Measurements from ENCODE around the gene JPT1.
A peak's percentile ranks its signal among the peaks of the same experiment; 100 is the strongest.

Gene JPT1

DNA sequence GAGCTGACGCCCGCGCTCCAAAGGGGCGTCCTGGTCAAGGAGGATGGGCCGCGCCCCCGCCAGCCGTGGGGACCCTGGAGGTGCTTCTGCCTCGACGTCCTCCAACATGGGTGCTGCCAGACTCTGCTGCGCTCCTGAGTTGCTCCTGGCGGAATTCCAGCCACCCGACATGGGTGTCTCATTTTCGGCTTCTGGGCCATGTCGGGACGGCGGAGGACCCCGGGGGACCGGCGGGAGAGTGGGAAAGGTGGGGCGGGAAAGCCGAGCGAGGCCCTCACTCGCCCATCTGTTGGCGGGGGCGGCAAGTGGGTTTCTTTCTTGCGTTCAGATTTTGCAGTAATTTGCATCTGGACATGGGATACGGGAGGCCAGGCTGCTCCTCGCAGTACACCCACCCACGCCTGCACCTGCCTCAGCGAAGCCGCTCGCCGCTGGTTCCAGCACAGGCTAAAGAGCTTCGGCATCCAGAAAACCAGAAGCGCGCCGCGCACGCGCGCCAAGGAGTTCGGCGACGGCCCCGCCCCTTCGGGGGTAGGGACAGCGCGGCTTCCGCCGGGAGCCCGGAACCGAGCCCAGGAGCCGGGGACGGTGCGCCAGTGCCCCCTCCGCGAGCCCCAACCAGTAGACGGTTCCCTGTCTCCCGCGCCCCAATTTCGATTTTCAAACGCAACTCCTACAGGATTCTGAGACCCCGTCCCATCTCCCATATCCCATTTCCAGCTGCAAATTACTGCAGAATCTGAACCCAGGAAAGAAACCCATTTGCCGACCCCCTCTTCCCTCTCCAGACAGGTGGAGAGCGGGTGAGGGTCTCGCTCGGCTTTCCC is 44.7 kb downstream of the JPT1 start, which contains the start of gene ARMC7:
Gene ARMC7 (plus strand): TSS at position 563 of the 827 bp plus-strand sequence. CDS start 320 bp downstream, outside the sequence.
- Histone ChIP-seq H3K79me2 (ENCODE audit: insufficient read depth, low read depth) (peaks cover 5% of the 10 kb centered on the region; the same call in 1 of the 2 replicates), H3K4me2 (peak within 1 kb of the TSS; percentile 99)

DNA sequence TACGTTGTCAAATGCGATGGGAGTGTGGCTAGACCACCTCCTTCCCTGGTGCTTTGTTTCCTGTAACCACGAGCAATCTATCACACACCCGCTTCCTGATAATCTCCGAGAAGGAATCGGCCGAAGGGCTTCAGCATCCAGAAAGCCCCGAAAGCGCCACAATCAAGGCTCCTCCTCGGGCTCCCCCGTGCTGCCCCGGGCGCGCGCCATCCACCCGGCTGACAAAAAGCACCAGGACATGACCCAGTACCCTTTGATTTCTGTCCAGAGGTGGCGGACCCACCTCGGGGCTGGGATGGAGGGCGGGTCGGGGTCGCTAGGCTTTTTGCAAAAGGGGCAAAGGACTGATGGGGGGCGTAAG is 45.3 kb downstream of the JPT1 start:
- Histone ChIP-seq H3K9ac (no peak overlapping the region; the same call in 1 of the 2 replicates), H3K27ac (no peak overlapping the region)
- TF ChIP-seq, protein P1, sequence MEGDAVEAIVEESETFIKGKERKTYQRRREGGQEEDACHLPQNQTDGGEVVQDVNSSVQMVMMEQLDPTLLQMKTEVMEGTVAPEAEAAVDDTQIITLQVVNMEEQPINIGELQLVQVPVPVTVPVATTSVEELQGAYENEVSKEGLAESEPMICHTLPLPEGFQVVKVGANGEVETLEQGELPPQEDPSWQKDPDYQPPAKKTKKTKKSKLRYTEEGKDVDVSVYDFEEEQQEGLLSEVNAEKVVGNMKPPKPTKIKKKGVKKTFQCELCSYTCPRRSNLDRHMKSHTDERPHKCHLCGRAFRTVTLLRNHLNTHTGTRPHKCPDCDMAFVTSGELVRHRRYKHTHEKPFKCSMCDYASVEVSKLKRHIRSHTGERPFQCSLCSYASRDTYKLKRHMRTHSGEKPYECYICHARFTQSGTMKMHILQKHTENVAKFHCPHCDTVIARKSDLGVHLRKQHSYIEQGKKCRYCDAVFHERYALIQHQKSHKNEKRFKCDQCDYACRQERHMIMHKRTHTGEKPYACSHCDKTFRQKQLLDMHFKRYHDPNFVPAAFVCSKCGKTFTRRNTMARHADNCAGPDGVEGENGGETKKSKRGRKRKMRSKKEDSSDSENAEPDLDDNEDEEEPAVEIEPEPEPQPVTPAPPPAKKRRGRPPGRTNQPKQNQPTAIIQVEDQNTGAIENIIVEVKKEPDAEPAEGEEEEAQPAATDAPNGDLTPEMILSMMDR (conservative IDR thresholded peaks at IDR 0.05; ENCODE audit: low read depth, low read length), result no peak

More for the DNA sequence above, 44.7 kb downstream of the JPT1 start, which contains the start of gene ARMC7:
- peak within 1 kb of the TSS; percentile 94 for H2AFZ ChIP-seq (ENCODE audit: low read depth)
- H3K36me3 ChIP-seq (ENCODE audit: insufficient read depth), result no peaks in the 10 kb centered on the region
- TF ChIP-seq, protein P1 (conservative IDR thresholded peaks at IDR 0.05; ENCODE audit: low read depth, low read length), result no peak
- H3K4me3 ChIP-seq (IDR thresholded peaks at IDR 0.05; ENCODE audit: insufficient read depth, low read depth, low read length), result no peak within 1 kb of the TSS
- peak within 1 kb of the TSS; percentile 29; the same call in 1 of the 2 replicates for H3K9ac ChIP-seq
- peaks cover 31% of the 10 kb centered on the region for H3K4me1 ChIP-seq (ENCODE audit: low read depth, poor library complexity, severe bottlenecking)
- H4K20me1 ChIP-seq (ENCODE audit: insufficient read depth), result no peaks in the 10 kb centered on the region
- no peak within 1 kb of the TSS for H3K27ac ChIP-seq
- H3K27me3 ChIP-seq (ENCODE audit: insufficient read depth, low read depth), result peaks cover 3% of the 10 kb centered on the region; the same call in 1 of the 2 replicates

DNA sequence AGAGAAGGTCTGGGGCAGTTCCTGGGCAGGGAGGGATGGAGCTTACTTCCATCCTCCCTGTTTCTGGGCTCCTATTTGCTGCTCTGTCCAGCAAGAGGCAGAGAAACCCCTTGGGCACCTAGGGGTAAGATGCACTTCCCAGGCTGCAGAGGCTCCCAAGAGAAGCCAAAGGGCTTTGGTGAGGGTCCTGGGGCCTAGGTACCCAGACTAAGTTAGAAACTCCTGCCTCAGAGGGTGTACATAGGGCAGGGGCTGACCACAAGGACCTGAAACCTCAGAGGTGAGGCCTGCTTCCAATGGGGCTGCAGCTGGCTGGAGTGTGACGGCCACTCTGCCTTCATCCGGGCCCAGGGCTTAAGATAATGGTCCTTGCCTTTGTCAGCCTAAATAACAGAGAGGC is 46.1 kb downstream of the JPT1 start:
- TF ChIP-seq, protein P1 (conservative IDR thresholded peaks at IDR 0.05; ENCODE audit: low read depth, low read length), result no peak
- H4K20me1 ChIP-seq (ENCODE audit: insufficient read depth), result no peaks in the 10 kb centered on the region
- no peaks in the 10 kb centered on the region for H3K36me3 ChIP-seq (ENCODE audit: insufficient read depth)
- no peak overlapping the region for H2AFZ ChIP-seq (ENCODE audit: low read depth)
- H3K9ac ChIP-seq, result no peak overlapping the region
- H3K4me2 ChIP-seq, result no peak overlapping the region
- no peak overlapping the region for H3K27ac ChIP-seq
- H3K4me3 ChIP-seq (IDR thresholded peaks at IDR 0.05; ENCODE audit: insufficient read depth, low read depth, low read length), result no peak overlapping the region
- H3K4me1 ChIP-seq (ENCODE audit: low read depth, poor library complexity, severe bottlenecking), result peaks cover 23% of the 10 kb centered on the region
- peaks cover 4% of the 10 kb centered on the region; the same call in 1 of the 2 replicates for H3K27me3 ChIP-seq (ENCODE audit: insufficient read depth, low read depth)
- peaks cover 5% of the 10 kb centered on the region; the same call in 1 of the 2 replicates for H3K79me2 ChIP-seq (ENCODE audit: insufficient read depth, low read depth)

More for the DNA sequence above, 45.3 kb downstream of the JPT1 start:
- Histone ChIP-seq H3K4me3 (IDR thresholded peaks at IDR 0.05; ENCODE audit: insufficient read depth, low read depth, low read length) (no peak overlapping the region), H3K4me1 (ENCODE audit: low read depth, poor library complexity, severe bottlenecking) (peaks cover 28% of the 10 kb centered on the region), H2AFZ (ENCODE audit: low read depth) (peak overlapping the region; percentile 94), H4K20me1 (ENCODE audit: insufficient read depth) (no peaks in the 10 kb centered on the region), H3K27me3 (ENCODE audit: insufficient read depth, low read depth) (peaks cover 3% of the 10 kb centered on the region; the same call in 1 of the 2 replicates), H3K36me3 (ENCODE audit: insufficient read depth) (no peaks in the 10 kb centered on the region), H3K79me2 (ENCODE audit: insufficient read depth, low read depth) (peaks cover 5% of the 10 kb centered on the region; the same call in 1 of the 2 replicates), H3K4me2 (peak overlapping the region; percentile 99)

DNA sequence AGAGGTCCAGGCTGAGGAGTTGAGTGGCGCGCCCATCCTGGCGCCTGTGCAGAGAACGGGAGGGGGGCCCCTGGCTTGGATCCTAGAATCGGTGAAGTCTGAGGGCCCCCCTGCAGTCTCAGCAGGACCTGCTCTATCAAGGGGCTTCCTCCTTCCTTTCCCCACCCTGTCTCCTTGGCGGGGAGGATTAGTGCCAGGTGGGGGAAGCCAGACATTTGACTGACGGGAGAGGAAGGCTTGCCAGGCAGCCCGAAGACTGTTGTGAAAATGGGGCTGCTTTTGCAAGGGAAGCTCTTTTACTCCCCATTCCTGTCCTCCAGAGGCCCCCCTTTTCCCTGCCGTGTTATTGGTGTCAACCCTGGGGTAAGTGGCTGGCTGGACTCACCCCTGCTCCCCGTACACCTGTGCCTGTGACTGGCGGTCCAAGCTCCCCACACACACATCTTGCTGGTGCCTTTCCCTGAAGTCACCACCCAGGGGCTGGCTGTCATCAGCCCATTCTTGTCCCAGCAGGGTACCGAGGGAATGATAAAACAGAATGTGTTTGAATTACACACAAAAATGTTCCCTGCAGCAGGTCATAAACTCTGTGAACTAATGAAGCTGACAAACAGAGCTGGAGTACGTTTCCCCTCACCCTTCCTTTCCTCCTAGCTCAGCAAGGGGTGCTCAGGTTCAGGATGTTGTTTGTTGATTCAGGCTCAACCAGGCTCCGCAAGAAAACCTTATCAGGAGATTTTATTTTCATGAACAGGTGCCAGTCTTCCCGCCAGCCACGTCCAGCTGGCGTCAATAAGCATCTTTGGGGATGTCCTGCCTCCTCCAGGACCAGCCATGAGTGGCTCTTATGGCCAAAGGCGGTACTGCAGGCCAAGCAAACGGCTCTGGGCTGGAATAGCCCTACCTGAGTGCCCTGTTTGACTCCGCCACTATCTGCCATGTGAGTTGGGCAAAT is 48.9 kb downstream of the JPT1 start:
- peak overlapping the region; percentile 24; the same call in 1 of the 2 replicates for H2AFZ ChIP-seq (ENCODE audit: low read depth)
- no peak overlapping the region for H3K9ac ChIP-seq
- no peaks in the 10 kb centered on the region for H3K36me3 ChIP-seq (ENCODE audit: insufficient read depth)
- H3K27ac ChIP-seq, result no peak overlapping the region
- no peak overlapping the region for H3K4me3 ChIP-seq (IDR thresholded peaks at IDR 0.05; ENCODE audit: insufficient read depth, low read depth, low read length)
- H3K4me2 ChIP-seq, result no peak overlapping the region
- H4K20me1 ChIP-seq (ENCODE audit: insufficient read depth), result no peaks in the 10 kb centered on the region
- peaks cover 7% of the 10 kb centered on the region; the same call in 1 of the 2 replicates for H3K27me3 ChIP-seq (ENCODE audit: insufficient read depth, low read depth)
- TF ChIP-seq, protein P1 (conservative IDR thresholded peaks at IDR 0.05; ENCODE audit: low read depth, low read length), result peak; percentile 75
- no peaks in the 10 kb centered on the region for H3K79me2 ChIP-seq (ENCODE audit: insufficient read depth, low read depth)
- H3K4me1 ChIP-seq (ENCODE audit: low read depth, poor library complexity, severe bottlenecking), result peaks cover 16% of the 10 kb centered on the region
